Measurements from ENCODE around the gene ZNF615. TPM values are rescaled to one million over a fixed set of nuclear protein-coding genes. Genes with fewer than 3 reads are reported as not detected.
A peak's percentile ranks its signal among the peaks of the same experiment; 100 is the strongest.
"Not testable (repeated sequence)": the region's sequence is repeated elsewhere in the genome, so short reads cannot be mapped to it uniquely, and the experiment has no call there.

Gene ZNF615
- total RNA-seq, 3 donors from 2014 or later: 5.0 to 15.5 (median 6.3) TPM

DNA sequence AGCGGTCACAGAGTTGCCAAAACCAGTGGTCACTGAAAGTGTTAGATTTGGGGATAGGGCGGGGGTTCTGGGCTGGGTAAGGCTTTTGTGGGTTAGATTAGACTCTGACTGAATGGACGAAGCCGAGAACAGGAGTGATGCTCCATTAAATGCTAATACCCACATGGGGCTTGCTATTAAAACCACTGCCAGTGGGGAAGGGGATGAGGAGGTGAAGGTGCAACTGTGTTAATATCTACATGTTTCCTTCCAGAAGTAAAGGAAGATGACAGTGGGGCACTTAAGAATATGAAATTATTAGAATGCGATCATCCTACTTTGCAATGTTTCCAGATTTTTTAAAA is 20.7 kb upstream of the ZNF615 start:
- Histone ChIP-seq H3K4me1 (ENCODE audit: low read depth) (no peaks in the 10 kb centered on the region), H3K36me3 (ENCODE audit: low read depth) (peaks cover 3% of the 10 kb centered on the region), H3K4me3 (peak overlapping the region; percentile 44), H3K9me3 (peaks cover 71% of the 10 kb centered on the region)
- no peak for TF ChIP-seq CTCF (IDR thresholded peaks at IDR 0.05)
- intact Hi-C loops (cut with DNase I, micrococcal nuclease): no loop called here
- ATAC-seq (peak; percentile 23), DNase-seq (no peak)

GRCh38 chr19:52028027-52028779 is 20.2 kb upstream of the ZNF615 start, which contains the start of gene ZNF614:
Gene ZNF614, minus strand, starts transcription at chr19:52028379. Its CDS starts 2,634 bp downstream, at chr19:52025745.
- DNase-seq (peak; percentile 91 to 92 (median 91)), ATAC-seq (peak; percentile 99)
- Histone ChIP-seq H3K9me3 (peaks cover 71% of the 10 kb centered on the region), H3K4me3 (peak within 1 kb of the TSS; percentile 44), H3K4me1 (ENCODE audit: low read depth) (no peaks in the 10 kb centered on the region), H3K36me3 (ENCODE audit: low read depth) (peaks cover 3% of the 10 kb centered on the region)
- intact Hi-C loops (cut with DNase I, micrococcal nuclease): no loop called here
- no peak for TF ChIP-seq CTCF (IDR thresholded peaks at IDR 0.05)

DNA sequence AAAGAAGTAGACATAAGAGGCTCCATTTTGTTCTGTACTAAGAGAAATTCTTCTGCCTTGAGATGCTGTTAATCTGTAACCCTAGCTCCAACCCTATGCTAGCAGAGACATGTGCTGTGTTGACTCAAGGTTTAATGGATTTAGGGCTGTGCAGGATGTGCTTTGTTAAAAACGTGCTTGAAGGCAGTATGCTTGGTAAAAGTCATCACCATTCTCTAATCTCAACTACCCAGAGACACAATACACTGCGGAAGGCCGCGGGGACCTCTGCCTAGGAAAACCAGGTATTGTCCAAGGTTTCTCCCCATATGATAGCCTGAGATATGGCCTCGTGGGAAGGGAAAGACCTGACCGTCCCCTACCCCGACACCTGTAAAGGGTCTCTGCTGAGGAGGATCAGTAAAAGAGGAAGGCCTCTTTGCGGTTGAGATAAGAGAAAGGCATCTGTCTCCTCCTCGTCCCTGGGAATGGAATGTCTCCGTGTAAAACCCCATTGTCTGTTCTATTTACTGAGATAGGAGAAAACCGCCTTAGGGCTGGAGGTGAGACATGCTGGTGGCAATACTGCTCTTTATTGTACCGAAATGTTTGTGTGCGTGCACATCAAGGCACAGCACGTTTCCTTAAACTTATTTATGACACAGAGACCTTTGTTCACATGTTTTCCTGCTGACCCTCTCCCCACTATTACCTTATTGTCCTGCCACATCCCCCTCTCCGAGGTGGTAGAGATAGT is 18.4 kb upstream of the ZNF615 start:
- intact Hi-C loops (cut with DNase I, micrococcal nuclease); ATAC-seq; DNase-seq; H3K4me1 ChIP-seq (ENCODE audit: low read depth); H3K36me3 ChIP-seq (ENCODE audit: low read depth); H3K4me3 ChIP-seq: not testable (repeated sequence)
- H3K9me3 ChIP-seq: peaks cover 71% of the 10 kb centered on the region

GRCh38 chr19:52024478-52024877 is 16.5 kb upstream of the ZNF615 start:
- H3K9me3 ChIP-seq: peaks cover 72% of the 10 kb centered on the region
- H3K4me1 ChIP-seq (ENCODE audit: low read depth); H3K36me3 ChIP-seq (ENCODE audit: low read depth); ATAC-seq; H3K4me3 ChIP-seq; intact Hi-C loops (cut with DNase I, micrococcal nuclease); DNase-seq: not testable (repeated sequence)

DNA sequence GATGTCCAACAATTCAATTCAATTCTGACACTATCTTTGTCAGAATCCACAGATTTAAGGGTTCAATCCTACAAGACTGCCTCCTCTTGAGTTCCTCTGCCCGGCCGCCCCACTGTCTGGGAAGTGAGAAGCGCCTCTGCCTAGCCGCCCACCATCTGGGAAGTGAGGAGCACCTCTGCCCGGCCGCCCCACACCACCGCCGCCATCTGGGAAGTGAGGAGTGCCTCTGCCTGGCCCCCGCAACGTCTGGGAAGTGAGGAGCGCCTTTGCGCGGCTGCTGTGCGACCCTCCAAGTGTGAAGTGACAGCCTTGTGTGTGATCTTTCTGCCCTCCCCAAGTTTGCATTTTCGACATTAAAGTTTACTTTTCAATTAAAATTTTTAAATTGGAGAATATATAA is 14.2 kb upstream of the ZNF615 start:
- intact Hi-C loops (cut with DNase I, micrococcal nuclease): no loop called here
- no peak for TF ChIP-seq CTCF (IDR thresholded peaks at IDR 0.05)
- ATAC-seq (no peak), DNase-seq (peak in 1 of 3 donors; percentile 48)
- Histone ChIP-seq H3K9me3 (peaks cover 94% of the 10 kb centered on the region), H3K4me1 (ENCODE audit: low read depth) (no peaks in the 10 kb centered on the region), H3K4me3 (no peak overlapping the region), H3K36me3 (ENCODE audit: low read depth) (peaks cover 13% of the 10 kb centered on the region)

GRCh38 chr19:52020506-52020905 is 12.5 kb upstream of the ZNF615 start:
- intact Hi-C loops (cut with DNase I, micrococcal nuclease): no loop called here
- H3K36me3 ChIP-seq (ENCODE audit: low read depth): peaks cover 23% of the 10 kb centered on the region
- H3K4me1 ChIP-seq (ENCODE audit: low read depth): no peaks in the 10 kb centered on the region
- ATAC-seq (no peak), DNase-seq (no peak)
- H3K4me3 ChIP-seq: no peak overlapping the region
- TF ChIP-seq CTCF (IDR thresholded peaks at IDR 0.05): no peak
- H3K9me3 ChIP-seq: peaks cover 99% of the 10 kb centered on the region
